Astrocyte (in vitro differentiated cells and primary cell): ENCODE measurements around the gene KCNH8.

ENCODE experiments used
- EZH2 ChIP-seq: IDR thresholded peaks from 2 replicates; pipeline ENCODE4 v1.6.1; 2012; ENCODE audit warnings: mild to moderate bottlenecking, low read length, inconsistent platforms; ENCODE audit not compliant: insufficient read depth
- TF ChIP-seq, protein P1 (sequence below): IDR thresholded peaks from 2 replicates; pipeline ENCODE4 v1.5.1; 2011; ENCODE audit warnings: low read depth, mild to moderate bottlenecking, inconsistent platforms, low read length, moderate library complexity; ENCODE audit not compliant: insufficient read depth

DNA sequence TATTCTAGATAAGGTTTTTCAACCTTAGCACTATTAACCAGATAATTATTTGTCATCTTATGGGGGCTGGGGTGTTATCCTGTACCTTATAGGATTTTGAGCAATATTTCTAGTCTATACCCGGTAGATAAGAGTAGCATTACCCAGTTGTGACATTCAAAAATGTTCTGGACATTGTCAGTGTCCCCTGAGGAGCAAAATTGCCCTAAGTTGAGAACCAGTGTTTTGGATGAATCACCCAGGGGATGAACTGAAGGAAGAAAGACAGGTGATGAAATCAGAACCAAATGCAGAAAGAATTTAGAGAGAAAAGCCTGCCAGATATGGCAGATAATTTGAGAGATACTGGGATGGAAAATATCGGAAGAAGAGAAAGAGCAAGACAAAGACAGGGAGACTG, 58.2 kb downstream of the KCNH8 start:
- TF ChIP-seq EZH2: no peak
- TF ChIP-seq, protein P1, sequence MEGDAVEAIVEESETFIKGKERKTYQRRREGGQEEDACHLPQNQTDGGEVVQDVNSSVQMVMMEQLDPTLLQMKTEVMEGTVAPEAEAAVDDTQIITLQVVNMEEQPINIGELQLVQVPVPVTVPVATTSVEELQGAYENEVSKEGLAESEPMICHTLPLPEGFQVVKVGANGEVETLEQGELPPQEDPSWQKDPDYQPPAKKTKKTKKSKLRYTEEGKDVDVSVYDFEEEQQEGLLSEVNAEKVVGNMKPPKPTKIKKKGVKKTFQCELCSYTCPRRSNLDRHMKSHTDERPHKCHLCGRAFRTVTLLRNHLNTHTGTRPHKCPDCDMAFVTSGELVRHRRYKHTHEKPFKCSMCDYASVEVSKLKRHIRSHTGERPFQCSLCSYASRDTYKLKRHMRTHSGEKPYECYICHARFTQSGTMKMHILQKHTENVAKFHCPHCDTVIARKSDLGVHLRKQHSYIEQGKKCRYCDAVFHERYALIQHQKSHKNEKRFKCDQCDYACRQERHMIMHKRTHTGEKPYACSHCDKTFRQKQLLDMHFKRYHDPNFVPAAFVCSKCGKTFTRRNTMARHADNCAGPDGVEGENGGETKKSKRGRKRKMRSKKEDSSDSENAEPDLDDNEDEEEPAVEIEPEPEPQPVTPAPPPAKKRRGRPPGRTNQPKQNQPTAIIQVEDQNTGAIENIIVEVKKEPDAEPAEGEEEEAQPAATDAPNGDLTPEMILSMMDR: no peak
